Measurements from ENCODE around the gene GLRX3. TPM values are rescaled to one million over a fixed set of nuclear protein-coding genes. Genes with fewer than 3 reads are reported as not detected.
"Not testable (repeated sequence)": the region's sequence is repeated elsewhere in the genome, so short reads cannot be mapped to it uniquely, and the experiment has no call there.

GLRX3 gene
- total RNA-seq: 45.4 and 47.6 TPM in 2 replicates
- 46.1 TPM for total RNA-seq (2013)
- polyA plus RNA-seq: 26.1 and 26.9 TPM in 2 replicates
- 13.6 and 19.5 TPM in 2 replicates for polyA minus RNA-seq

DNA sequence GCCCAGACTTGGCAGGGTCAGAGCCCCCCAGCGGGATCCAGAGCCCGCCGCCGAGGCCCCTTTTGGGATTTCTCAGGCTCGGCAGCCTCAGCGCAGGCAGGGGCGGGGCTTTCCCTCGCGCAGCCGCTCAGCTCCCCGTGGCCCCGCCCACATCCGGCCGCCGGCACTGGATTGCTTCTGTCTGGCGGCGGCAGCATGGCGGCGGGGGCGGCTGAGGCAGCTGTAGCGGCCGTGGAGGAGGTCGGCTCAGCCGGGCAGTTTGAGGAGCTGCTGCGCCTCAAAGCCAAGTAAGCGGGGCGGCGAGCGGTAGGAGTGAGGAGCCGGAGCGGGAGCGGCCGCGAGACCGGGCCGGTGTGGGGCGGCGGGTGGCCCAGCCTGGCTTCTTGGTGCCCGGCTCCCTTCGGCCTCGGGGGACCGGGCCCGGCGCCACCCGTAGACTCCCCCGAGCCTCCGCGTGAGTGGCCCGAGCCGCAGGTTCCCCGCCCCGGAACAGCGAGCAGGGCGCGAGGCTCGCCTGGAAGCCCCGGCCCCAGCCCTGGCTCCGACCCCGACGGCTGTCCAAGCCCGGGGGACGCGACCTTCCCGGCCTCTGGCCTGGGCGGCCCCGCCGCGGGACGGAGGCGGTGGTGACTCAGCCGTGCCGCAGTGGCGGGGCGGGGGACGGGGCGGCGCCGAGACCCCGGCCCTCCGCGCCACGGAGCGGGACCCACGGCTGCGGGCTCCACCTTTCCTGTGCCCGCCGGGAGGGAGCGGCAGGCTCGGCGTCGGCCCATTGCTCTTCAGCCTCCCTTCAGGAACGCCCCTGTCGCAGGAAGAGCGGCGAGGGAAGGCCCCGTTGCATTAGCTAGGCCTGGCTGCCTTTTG lies at the start of gene GLRX3:
Gene GLRX3, plus strand, starts transcription at position 166 of the 864 bp plus-strand sequence. Its CDS starts 30 bp downstream, at position 196.
- Mint-ChIP-seq H3K9me3 (ENCODE audit: insufficient read depth) (no peaks in the 10 kb centered on the region), H3K4me3 (peak within 1 kb of the TSS; percentile 95), H3K4me1 (peaks cover 38% of the 10 kb centered on the region), H3K27me3 (peaks cover 13% of the 10 kb centered on the region), H3K27ac (peak within 1 kb of the TSS; percentile 89)
- Histone ChIP-seq H3K4me2 (replicated peaks; ENCODE audit: low read depth, low read length, poor library complexity, severe bottlenecking) (peak within 1 kb of the TSS; percentile 100), H3K27ac (ENCODE audit: low read length in 2 of 2) (peak within 1 kb of the TSS; percentile 4 to 79), H3K9me3 (ENCODE audit: control extremely low read depth in 1 of 3, control insufficient read depth in 2 of 3, insufficient read depth in 1 of 3, low read length in 2 of 3) (no peaks in the 10 kb centered on the region), H2AFZ (ENCODE audit: insufficient read depth, low read depth, low read length, poor library complexity, severe bottlenecking) (peak within 1 kb of the TSS; percentile 100), H4K20me1 (ENCODE audit: control insufficient read depth, insufficient read depth, low read length, poor library complexity, severe bottlenecking) (peaks cover 32% of the 10 kb centered on the region), H3K27me3 (replicated peaks in 1 of 4; ENCODE audit: control extremely low read depth in 1 of 4, control insufficient read depth in 3 of 4, insufficient read depth in 4 of 4, low read length in 3 of 4) (peaks cover 0 to 10% (median 0%) of the 10 kb centered on the region in 4 experiments), H3K4me1 (ENCODE audit: control insufficient read depth in 2 of 2, insufficient read depth in 2 of 2, low read length in 2 of 2) (peaks cover 35 to 36% of the 10 kb centered on the region in 2 donors), H3K79me2 (ENCODE audit: control insufficient read depth, insufficient read depth, low read length) (peaks cover 59% of the 10 kb centered on the region), H3K36me3 (replicated peaks in 1 of 2; ENCODE audit: control extremely low read depth in 1 of 2, control insufficient read depth in 1 of 2, extremely low read depth in 1 of 2, insufficient read depth in 2 of 2, low read length in 1 of 2) (no peaks in the 10 kb centered on the region), H3K9ac (ENCODE audit: low read length) (peak within 1 kb of the TSS; percentile 82), H3K4me3 (ENCODE audit: control extremely low read depth in 1 of 5, extremely low read depth in 1 of 5, insufficient read depth in 1 of 5, low read depth in 2 of 5, low read length in 4 of 5) (peak within 1 kb of the TSS in 4 of 5 experiments; percentile 44 to 91 (median 74))
- ATAC-seq (ENCODE audit: low read depth) (peak; percentile 91), DNase-seq (peak; percentile 93)
- ChIA-PET POLR2A (interaction anchor here (2.4 kb wide), 1 partner anchor 26 kb away, joined by 45 read pairs; the partner anchor contains the start of gene C10orf143), CTCF (interaction anchor here (0.9 to 3.9 kb wide), 2 partner anchors 9 to 26 kb away, joined by 7 to 39 read pairs; partner anchors contain the start of gene C10orf143)
- no peak for TF ChIP-seq EZH2 (IDR thresholded peaks at IDR 0.05; ENCODE audit: borderline replicate concordance, insufficient read depth, low read depth, low read length, poor library complexity, severe bottlenecking)
- TF ChIP-seq, protein P1, sequence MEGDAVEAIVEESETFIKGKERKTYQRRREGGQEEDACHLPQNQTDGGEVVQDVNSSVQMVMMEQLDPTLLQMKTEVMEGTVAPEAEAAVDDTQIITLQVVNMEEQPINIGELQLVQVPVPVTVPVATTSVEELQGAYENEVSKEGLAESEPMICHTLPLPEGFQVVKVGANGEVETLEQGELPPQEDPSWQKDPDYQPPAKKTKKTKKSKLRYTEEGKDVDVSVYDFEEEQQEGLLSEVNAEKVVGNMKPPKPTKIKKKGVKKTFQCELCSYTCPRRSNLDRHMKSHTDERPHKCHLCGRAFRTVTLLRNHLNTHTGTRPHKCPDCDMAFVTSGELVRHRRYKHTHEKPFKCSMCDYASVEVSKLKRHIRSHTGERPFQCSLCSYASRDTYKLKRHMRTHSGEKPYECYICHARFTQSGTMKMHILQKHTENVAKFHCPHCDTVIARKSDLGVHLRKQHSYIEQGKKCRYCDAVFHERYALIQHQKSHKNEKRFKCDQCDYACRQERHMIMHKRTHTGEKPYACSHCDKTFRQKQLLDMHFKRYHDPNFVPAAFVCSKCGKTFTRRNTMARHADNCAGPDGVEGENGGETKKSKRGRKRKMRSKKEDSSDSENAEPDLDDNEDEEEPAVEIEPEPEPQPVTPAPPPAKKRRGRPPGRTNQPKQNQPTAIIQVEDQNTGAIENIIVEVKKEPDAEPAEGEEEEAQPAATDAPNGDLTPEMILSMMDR (IDR thresholded peaks at IDR 0.05): no peak
- under 1% methylated on average over 96 of the region's 96 CpGs for WGBS (ENCODE audit: insufficient coverage)
- intact Hi-C loops (cut with micrococcal nuclease): loop anchor here (1.0 to 2.0 kb wide), 2 partner anchors 9 to 54 kb away; no protein-coding TSS in a partner anchor

DNA sequence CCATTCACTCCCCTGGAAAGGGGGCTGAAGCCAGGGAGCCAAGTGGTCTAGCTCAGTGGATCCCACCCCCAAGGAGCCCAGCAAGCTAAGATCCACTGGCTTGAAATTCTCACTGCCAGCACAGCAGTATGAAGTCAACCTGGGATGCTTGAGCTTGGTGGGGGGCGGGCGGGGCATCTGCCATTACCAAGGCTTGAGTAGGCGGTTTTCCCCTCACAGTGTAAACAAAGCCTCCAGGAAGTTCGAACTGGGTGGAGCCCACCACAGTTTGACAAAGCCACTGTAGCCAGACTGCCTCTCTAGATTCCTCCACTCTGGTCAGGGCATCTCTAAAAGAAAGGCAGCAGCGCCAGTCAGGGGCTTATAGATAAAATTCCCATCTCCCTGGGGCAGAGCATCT lies 45.6 kb upstream of the GLRX3 start:
- H3K4me1 Mint-ChIP-seq; H3K9me3 Mint-ChIP-seq (ENCODE audit: insufficient read depth); POLR2A ChIA-PET; H3K79me2 ChIP-seq (ENCODE audit: control insufficient read depth, insufficient read depth, low read length); intact Hi-C loops (cut with micrococcal nuclease); H3K27ac ChIP-seq (ENCODE audit: low read length in 2 of 2); ATAC-seq (ENCODE audit: low read depth); CTCF ChIA-PET; H2AFZ ChIP-seq (ENCODE audit: insufficient read depth, low read depth, low read length, poor library complexity, severe bottlenecking); H3K4me1 ChIP-seq (ENCODE audit: control insufficient read depth in 2 of 2, insufficient read depth in 2 of 2, low read length in 2 of 2); DNase-seq; H3K27me3 Mint-ChIP-seq; H3K27ac Mint-ChIP-seq; H3K9ac ChIP-seq (ENCODE audit: low read length); H3K27me3 ChIP-seq (replicated peaks in 1 of 4; ENCODE audit: control extremely low read depth in 1 of 4, control insufficient read depth in 3 of 4, insufficient read depth in 4 of 4, low read length in 3 of 4); H3K9me3 ChIP-seq (ENCODE audit: control extremely low read depth in 1 of 3, control insufficient read depth in 2 of 3, insufficient read depth in 1 of 3, low read length in 2 of 3); H3K4me3 ChIP-seq (ENCODE audit: control extremely low read depth in 1 of 5, extremely low read depth in 1 of 5, insufficient read depth in 1 of 5, low read depth in 2 of 5, low read length in 4 of 5); H4K20me1 ChIP-seq (ENCODE audit: control insufficient read depth, insufficient read depth, low read length, poor library complexity, severe bottlenecking); H3K4me3 Mint-ChIP-seq; H3K4me2 ChIP-seq (replicated peaks; ENCODE audit: low read depth, low read length, poor library complexity, severe bottlenecking): not testable (repeated sequence)
- 89% methylated on average over 5 of the region's 5 CpGs for WGBS (ENCODE audit: insufficient coverage)
- peaks cover 2 to 12% of the 10 kb centered on the region in 2 experiments for H3K36me3 ChIP-seq (replicated peaks in 1 of 2; ENCODE audit: control extremely low read depth in 1 of 2, control insufficient read depth in 1 of 2, extremely low read depth in 1 of 2, insufficient read depth in 2 of 2, low read length in 1 of 2)
